Thoracic aorta (tissue), 2 donors: ENCODE data around the gene EPG5. TPM values are rescaled to one million over a fixed set of nuclear protein-coding genes. Genes with fewer than 3 reads are reported as not detected.

Experiments used
- ATAC-seq: fragments of 150-250 bp; one replicate; pipeline ENCODE4 v1.8.0; 2017; ENCODE audit warnings: low read depth; ENCODE audit not compliant: insufficient number of reproducible peaks, low FRiP score
- DNase-seq: peaks from one replicate; pipeline ENCODE4 v3.0.0-alpha.2; 2020; ENCODE audit warnings: low spot score
- H3K27ac ChIP-seq, 2 donors: fragments of 200-600 bp; sonication (generic); 1 replicate in 1 of 2; 2 replicates in 1 of 2; pipeline ENCODE4 v1.5.1; 2016; ENCODE audit warnings: mild to moderate bottlenecking in 2 of 2, moderate library complexity in 2 of 2
- H3K27me3 ChIP-seq: fragments of 200-600 bp; sonication (generic); replicated peaks from 2 replicates; pipeline ENCODE4 v1.6.0; 2016; ENCODE audit warnings: mild to moderate bottlenecking; ENCODE audit not compliant: insufficient read depth
- H3K36me3 ChIP-seq: fragments of 200-600 bp; sonication (generic); one replicate; pipeline ENCODE4 v1.5.1; 2016
- H3K4me1 ChIP-seq, 2 donors: fragments of 200-600 bp; sonication (generic); 1 replicate in 1 of 2; 2 replicates in 1 of 2; pipeline versions ENCODE4 v1.5.1 to v1.6.0; 2016; ENCODE audit warnings: low read depth in 2 of 2, mild to moderate bottlenecking in 1 of 2; ENCODE audit not compliant: control insufficient read depth in 1 of 2
- H3K4me3 ChIP-seq: fragments of 200-600 bp; sonication (generic); 2 replicates; pipeline ENCODE4 v1.5.1; 2016; ENCODE audit warnings: mild to moderate bottlenecking
- H3K9me3 ChIP-seq: fragments of 200-600 bp; sonication (generic); 2 replicates; pipeline ENCODE4 v1.5.1; 2016
- CTCF ChIP-seq: fragments of 200-600 bp; sonication (generic); IDR thresholded peaks from one replicate; pipeline ENCODE4 v1.5.1; 2019; ENCODE audit warnings: antibody characterized with exemption
- total RNA-seq, 2 donors: library from RNA; depleted of rRNA; stranded (reverse); fragments of >200 nt; gene quantifications; one replicate each; pipeline versions ENCODE4 v1.1.0 to v1.2.3, GENCODE V29; 2016

EPG5 gene
- total RNA-seq, 2 donors from 2014 or later: 46.0 to 47.9 TPM

- Histone ChIP-seq H3K27me3 (no peaks in the 10 kb centered on the region), H3K9me3 (no peaks in the 10 kb centered on the region), H3K4me3 (no peak overlapping the region), H3K4me1 (no peaks in the 10 kb centered on the region), H3K27ac (no peak overlapping the region), H3K36me3 (peaks cover 70% of the 10 kb centered on the region)
- DNase-seq: no peak
- TF ChIP-seq CTCF: no peak
- ATAC-seq: no peak
These were observed 21.5 kb downstream of the EPG5 start for GRCh38 chr18:45945669-45946068.

GRCh38 chr18:45940724-45941123 is 26.4 kb downstream of the EPG5 start:
- no peak for ATAC-seq
- TF ChIP-seq CTCF: no peak
- no peak for DNase-seq
- no peak overlapping the region for H3K4me3 ChIP-seq
- H3K27me3 ChIP-seq: no peaks in the 10 kb centered on the region
- H3K36me3 ChIP-seq: peaks cover 71% of the 10 kb centered on the region
- no peaks in the 10 kb centered on the region for H3K9me3 ChIP-seq
- no peak overlapping the region for H3K27ac ChIP-seq
- H3K4me1 ChIP-seq: no peaks in the 10 kb centered on the region

- no peaks in the 10 kb centered on the region for H3K4me1 ChIP-seq
- no peaks in the 10 kb centered on the region for H3K27me3 ChIP-seq
- peaks cover 57% of the 10 kb centered on the region for H3K36me3 ChIP-seq
- no peak for TF ChIP-seq CTCF
- DNase-seq (no peak), ATAC-seq (no peak)
- no peak overlapping the region for H3K27ac ChIP-seq
- no peaks in the 10 kb centered on the region for H3K9me3 ChIP-seq
- H3K4me3 ChIP-seq: no peak overlapping the region
These were observed 27.9 kb downstream of the EPG5 start for GRCh38 chr18:45939236-45939635.

- TF ChIP-seq CTCF: no peak
- Histone ChIP-seq H3K27me3 (no peaks in the 10 kb centered on the region), H3K36me3 (peaks cover 55% of the 10 kb centered on the region), H3K4me3 (no peak overlapping the region), H3K9me3 (no peaks in the 10 kb centered on the region), H3K27ac (no peak overlapping the region), H3K4me1 (no peaks in the 10 kb centered on the region)
- DNase-seq (no peak), ATAC-seq (no peak)
These were observed 28.6 kb downstream of the EPG5 start for GRCh38 chr18:45938488-45938935.

- Histone ChIP-seq H3K27me3 (no peaks in the 10 kb centered on the region), H3K4me1 (no peaks in the 10 kb centered on the region), H3K9me3 (no peaks in the 10 kb centered on the region), H3K4me3 (no peak overlapping the region), H3K36me3 (peaks cover 42% of the 10 kb centered on the region), H3K27ac (no peak overlapping the region)
- no peak for TF ChIP-seq CTCF
- ATAC-seq (no peak), DNase-seq (no peak)
These were observed 31.4 kb downstream of the EPG5 start for GRCh38 chr18:45935591-45936335.
